SU-DHL-6 (cell line): ENCODE data around the gene THSD4.

ENCODE experiments used
- H2AFZ ChIP-seq: fragments of 200-600 bp; sonication (generic); 2 replicates; pipeline ENCODE4 v1.6.1; 2014; ENCODE audit warnings: low read depth, mild to moderate bottlenecking, moderate library complexity, mixed read lengths, antibody characterized with exemption, low read length; ENCODE audit not compliant: severe bottlenecking
- H3F3A ChIP-seq: fragments of 200-600 bp; shearing (Covaris generic); 2 replicates; pipeline ENCODE4 v1.6.0; 2016; ENCODE audit warnings: antibody characterized with exemption, mild to moderate bottlenecking; ENCODE audit not compliant: insufficient read depth
- H3K27ac ChIP-seq: fragments of 200-600 bp; sonication (generic); 2 replicates; pipeline ENCODE4 v1.5.1; 2016; ENCODE audit warnings: low read depth, mild to moderate bottlenecking, low read length, moderate library complexity, mixed read lengths
- H3K27me3 ChIP-seq: fragments of 200-600 bp; sonication (generic), shearing (Covaris generic); 2 replicates; pipeline ENCODE4 v1.6.0; 2014; ENCODE audit warnings: mild to moderate bottlenecking, low read length
- H3K36me3 ChIP-seq: fragments of 200-600 bp; sonication (generic); 2 replicates; pipeline ENCODE4 v1.6.1; 2014; ENCODE audit warnings: mild to moderate bottlenecking, low read length, mixed read lengths
- H3K4me2 ChIP-seq: fragments of 300-600, 200-600 bp; shearing (Covaris generic), sonication (generic); 2 replicates; pipeline ENCODE4 v1.6.0; 2014; ENCODE audit warnings: low read length, low read depth, mild to moderate bottlenecking; ENCODE audit not compliant: poor library complexity, severe bottlenecking
- H3K4me3 ChIP-seq: fragments of 200-600 bp; sonication (generic); 2 replicates; pipeline ENCODE4 v1.5.1; 2014; ENCODE audit warnings: antibody characterized with exemption, low read length, mild to moderate bottlenecking, mixed read lengths; ENCODE audit not compliant: insufficient read depth, poor library complexity, severe bottlenecking
- H3K79me2 ChIP-seq: fragments of 200-600 bp; sonication (generic); 2 replicates; pipeline ENCODE4 v1.6.1; 2014; ENCODE audit warnings: mild to moderate bottlenecking, low read length, moderate library complexity; ENCODE audit not compliant: insufficient read depth
- H3K9ac ChIP-seq: fragments of 200-600 bp; sonication (generic); 2 replicates; pipeline ENCODE4 v1.7.0; 2014; ENCODE audit warnings: mild to moderate bottlenecking, low read length
- H3K9me2 ChIP-seq: fragments of 200-600 bp; sonication (generic); replicated peaks from 2 replicates; pipeline ENCODE4 v1.6.1; 2014; ENCODE audit warnings: low read length; ENCODE audit not compliant: insufficient read depth
- H3K9me3 ChIP-seq: fragments of 200-600 bp; sonication (generic); 2 replicates; pipeline ENCODE4 v1.6.1; 2014; ENCODE audit warnings: low read length, mixed read lengths; ENCODE audit not compliant: insufficient read depth
- H4K20me1 ChIP-seq: fragments of 200-600 bp; sonication (generic); 2 replicates; pipeline ENCODE4 v1.6.1; 2014; ENCODE audit warnings: low read depth, mild to moderate bottlenecking, antibody characterized with exemption, low read length, moderate library complexity, mixed read lengths
- CTCF ChIP-seq: fragments of 200-600 bp; sonication (generic); IDR thresholded peaks from one replicate; pipeline ENCODE4 v1.5.1; 2017; ENCODE audit warnings: antibody characterized with exemption, mild to moderate bottlenecking, low read length, moderate library complexity; ENCODE audit not compliant: insufficient read depth, poor library complexity, severe bottlenecking
- EZH2phosphoT487 ChIP-seq: fragments of 200-600 bp; sonication (generic), shearing (Covaris generic); conservative IDR thresholded peaks from 2 replicates; pipeline ENCODE4 v1.6.1; 2018; ENCODE audit warnings: mild to moderate bottlenecking, antibody characterized with exemption, low read length, moderate library complexity, mixed read lengths

Gene THSD4

GRCh38 chr15:71813723-71814470, 698.6 kb downstream of the THSD4 start:
- Histone ChIP-seq H3K36me3 (no peaks in the 10 kb centered on the region), H3K27me3 (no peaks in the 10 kb centered on the region), H2AFZ (no peak overlapping the region), H3K9me2 (no peaks in the 10 kb centered on the region), H3K4me3 (no peak overlapping the region), H3K4me2 (no peak overlapping the region), H3K9ac (no peak overlapping the region), H3K9me3 (no peaks in the 10 kb centered on the region), H3F3A (no peaks in the 10 kb centered on the region), H4K20me1 (no peaks in the 10 kb centered on the region), H3K79me2 (no peaks in the 10 kb centered on the region), H3K27ac (no peak overlapping the region)
- TF ChIP-seq EZH2phosphoT487 (no peak), CTCF (no peak)

GRCh38 chr15:71815301-71815700, 700.0 kb downstream of the THSD4 start:
- Histone ChIP-seq H3K9ac (no peak overlapping the region), H3K4me3 (no peak overlapping the region), H3K79me2 (no peaks in the 10 kb centered on the region), H3K27ac (no peak overlapping the region), H4K20me1 (no peaks in the 10 kb centered on the region), H3K4me2 (no peak overlapping the region), H3K9me2 (no peaks in the 10 kb centered on the region), H3K27me3 (no peaks in the 10 kb centered on the region), H3K36me3 (no peaks in the 10 kb centered on the region), H2AFZ (no peak overlapping the region), H3K9me3 (no peaks in the 10 kb centered on the region), H3F3A (no peaks in the 10 kb centered on the region)
- no peak for TF ChIP-seq CTCF
- no peak for TF ChIP-seq EZH2phosphoT487

- no peaks in the 10 kb centered on the region for H3F3A ChIP-seq
- H3K36me3 ChIP-seq = no peaks in the 10 kb centered on the region
- no peak overlapping the region for H3K4me3 ChIP-seq
- no peaks in the 10 kb centered on the region for H3K79me2 ChIP-seq
- no peaks in the 10 kb centered on the region for H4K20me1 ChIP-seq
- H3K27ac ChIP-seq = no peak overlapping the region
- no peaks in the 10 kb centered on the region for H3K9me2 ChIP-seq
- TF ChIP-seq EZH2phosphoT487 = no peak
- no peak for TF ChIP-seq CTCF
- no peaks in the 10 kb centered on the region for H3K9me3 ChIP-seq
- H3K4me2 ChIP-seq = no peak overlapping the region
- no peak overlapping the region for H2AFZ ChIP-seq
- no peak overlapping the region for H3K9ac ChIP-seq
- no peaks in the 10 kb centered on the region for H3K27me3 ChIP-seq
Measured at GRCh38 chr15:71817351-71817750, 702.1 kb downstream of the THSD4 start.
